NCI-H2196 treated with DMSO at 0.1 percent for 48 hours (cell line): ENCODE measurements around the gene TMCO6.
A peak's percentile ranks its signal among the peaks of the same experiment; 100 is the strongest.
"Not testable (repeated sequence)": the region's sequence is repeated elsewhere in the genome, so short reads cannot be mapped to it uniquely, and the experiment has no call there.

Source experiments
- DNase-seq: peaks from one replicate; lab custom pipeline; 2025; ENCODE audit not compliant: unreplicated experiment; lab: John Stamatoyannopoulos, UW

TMCO6 gene

GRCh38 chr5:140630292-140631035 is 8.8 kb upstream of the TMCO6 start:
- no peak for DNase-seq

GRCh38 chr5:140631036-140631417 is 8.2 kb upstream of the TMCO6 start:
- DNase-seq: no peak

GRCh38 chr5:140631831-140632365 is 7.4 kb upstream of the TMCO6 start:
- no peak for DNase-seq

GRCh38 chr5:140632366-140633020 is 6.8 kb upstream of the TMCO6 start:
- DNase-seq: no peak

GRCh38 chr5:140633021-140633471 is 6.2 kb upstream of the TMCO6 start, which contains the start of gene CD14:
Gene CD14, minus strand, starts transcription at chr5:140633175. Its CDS starts 104 bp downstream, at chr5:140633071.
- no peak for DNase-seq

GRCh38 chr5:140633501-140633900 is 5.8 kb upstream of the TMCO6 start:
- DNase-seq: no peak

- no peak for DNase-seq
Measured at GRCh38 chr5:140634103-140634502, 5.1 kb upstream of the TMCO6 start.

GRCh38 chr5:140635291-140636257 is 3.7 kb upstream of the TMCO6 start:
- no peak for DNase-seq

GRCh38 chr5:140637371-140638100 is 1.7 kb upstream of the TMCO6 start:
- no peak for DNase-seq

- not testable (repeated sequence) for DNase-seq
Measured at GRCh38 chr5:140638898-140639147, 428 bp upstream of the TMCO6 start.

- DNase-seq: no peak
Measured at GRCh38 chr5:140641716-140642115, 2.5 kb downstream of the TMCO6 start.

GRCh38 chr5:140642718-140643117 is 3.5 kb downstream of the TMCO6 start:
- DNase-seq: peak; percentile 37

- no peak for DNase-seq
Measured at GRCh38 chr5:140647042-140647419, 7.8 kb downstream of the TMCO6 start.

GRCh38 chr5:140658870-140659269 is 19.6 kb downstream of the TMCO6 start:
- no peak for DNase-seq

GRCh38 chr5:140660371-140660770 is 21.1 kb downstream of the TMCO6 start:
- not testable (repeated sequence) for DNase-seq

GRCh38 chr5:140664030-140664358 is 24.7 kb downstream of the TMCO6 start:
- no peak for DNase-seq

GRCh38 chr5:140664359-140665119 is 25.3 kb downstream of the TMCO6 start, which contains the start of gene WDR55:
Gene WDR55, plus strand, starts transcription at chr5:140664904. Its CDS starts 9 bp downstream, at chr5:140664913.
- peak; percentile 77 for DNase-seq

GRCh38 chr5:140671035-140671434 is 31.8 kb downstream of the TMCO6 start:
- DNase-seq: not testable (repeated sequence)

- DNase-seq: no peak
Measured at GRCh38 chr5:140671472-140672125, 32.3 kb downstream of the TMCO6 start.
